NK-92 (cell line): ENCODE data around the gene NR4A1.
A peak's percentile ranks its signal among the peaks of the same experiment; 100 is the strongest.

Experiments used
- DNase-seq: peaks from one replicate; lab custom pipeline; 2025; ENCODE audit not compliant: unreplicated experiment; lab: John Stamatoyannopoulos, UW

NR4A1 gene

DNA sequence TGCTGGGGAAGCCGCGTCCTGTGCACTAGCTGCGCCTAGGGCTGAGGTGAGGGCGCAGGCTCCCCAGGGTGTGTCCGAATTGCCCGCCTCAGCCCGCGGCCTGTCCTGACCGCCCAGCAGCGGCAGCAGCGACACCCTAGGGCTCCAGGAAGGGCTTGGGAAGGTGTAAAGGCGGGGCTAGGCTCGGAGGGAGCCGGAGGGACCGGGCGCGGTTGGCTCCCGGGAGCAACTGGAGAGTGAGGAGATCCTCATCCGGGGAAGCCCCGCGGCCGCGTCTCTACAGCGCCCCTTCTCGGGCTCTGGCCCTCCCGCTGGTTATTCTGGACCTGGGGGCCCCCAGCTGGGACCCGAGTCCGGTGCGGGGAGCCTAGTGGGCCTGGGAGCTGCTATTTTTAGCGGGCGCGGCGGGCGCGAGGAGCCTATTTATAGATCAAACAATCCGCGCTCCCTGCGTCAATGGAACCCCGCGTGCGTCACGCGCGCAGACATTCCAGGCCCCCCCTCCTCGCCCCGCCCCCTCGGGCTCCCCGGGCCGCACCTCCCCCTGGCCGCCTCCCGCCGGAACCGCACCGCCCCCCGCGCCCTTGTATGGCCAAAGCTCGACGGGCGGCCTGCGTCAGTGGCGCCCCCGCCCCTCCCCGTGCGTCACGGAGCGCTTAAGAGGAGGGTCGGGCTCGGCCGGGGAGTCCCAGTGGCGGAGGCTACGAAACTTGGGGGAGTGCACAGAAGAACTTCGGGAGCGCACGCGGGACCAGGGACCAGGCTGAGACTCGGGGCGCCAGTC lies at the start of gene NR4A1:
Gene NR4A1, plus strand, starts transcription at position 685 of the 784 bp plus-strand sequence. CDS start 2,887 bp downstream, outside the sequence.
- DNase-seq, result peak; percentile 90

DNA sequence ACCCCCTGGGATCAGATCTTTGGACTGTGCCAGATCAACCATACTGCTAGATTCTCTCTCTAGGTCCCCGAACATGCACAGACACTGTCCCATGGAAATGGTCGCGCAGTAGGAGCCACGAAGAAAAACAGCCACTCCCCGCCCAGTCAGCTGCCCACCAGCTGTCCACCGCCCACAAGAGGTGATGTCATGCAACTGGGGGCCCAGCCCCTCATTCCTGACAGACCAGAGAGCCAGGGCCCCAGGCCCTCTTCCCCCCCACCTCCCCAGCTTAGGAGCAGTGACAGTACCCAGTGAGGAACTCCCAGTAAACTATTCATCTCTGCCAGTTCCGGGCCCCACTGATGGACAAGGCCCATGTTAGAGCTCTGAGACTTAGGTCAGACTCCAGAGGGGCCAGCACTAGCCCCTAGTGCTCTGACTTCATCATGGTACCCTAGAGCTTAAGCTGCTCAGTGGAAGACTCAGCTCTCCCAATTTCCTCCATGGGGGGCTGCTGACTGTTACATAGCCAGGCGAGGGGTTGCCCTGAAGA lies 48.2 kb upstream of the NR4A1 start:
- no peak for DNase-seq

DNA sequence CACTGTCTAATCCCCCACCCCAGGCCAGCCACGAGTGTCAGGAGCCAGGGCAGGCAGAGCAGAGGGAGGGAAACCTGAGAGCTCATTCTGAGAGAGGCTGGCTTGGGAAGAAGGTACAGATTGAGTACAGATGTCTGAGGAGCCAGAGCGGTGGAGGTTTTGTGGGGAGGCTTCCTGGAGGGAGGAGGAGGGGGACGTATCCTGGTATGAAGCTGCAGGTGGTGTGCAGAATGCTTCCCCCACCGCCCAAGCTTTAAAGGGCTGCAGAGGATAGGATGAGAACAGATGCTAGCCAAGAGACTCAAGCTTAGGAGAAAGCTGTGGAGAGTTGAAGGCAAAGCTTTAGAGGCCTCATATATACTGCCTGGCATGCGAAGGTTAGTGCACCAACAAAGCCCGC lies 47.7 kb upstream of the NR4A1 start:
- DNase-seq, result no peak

DNA sequence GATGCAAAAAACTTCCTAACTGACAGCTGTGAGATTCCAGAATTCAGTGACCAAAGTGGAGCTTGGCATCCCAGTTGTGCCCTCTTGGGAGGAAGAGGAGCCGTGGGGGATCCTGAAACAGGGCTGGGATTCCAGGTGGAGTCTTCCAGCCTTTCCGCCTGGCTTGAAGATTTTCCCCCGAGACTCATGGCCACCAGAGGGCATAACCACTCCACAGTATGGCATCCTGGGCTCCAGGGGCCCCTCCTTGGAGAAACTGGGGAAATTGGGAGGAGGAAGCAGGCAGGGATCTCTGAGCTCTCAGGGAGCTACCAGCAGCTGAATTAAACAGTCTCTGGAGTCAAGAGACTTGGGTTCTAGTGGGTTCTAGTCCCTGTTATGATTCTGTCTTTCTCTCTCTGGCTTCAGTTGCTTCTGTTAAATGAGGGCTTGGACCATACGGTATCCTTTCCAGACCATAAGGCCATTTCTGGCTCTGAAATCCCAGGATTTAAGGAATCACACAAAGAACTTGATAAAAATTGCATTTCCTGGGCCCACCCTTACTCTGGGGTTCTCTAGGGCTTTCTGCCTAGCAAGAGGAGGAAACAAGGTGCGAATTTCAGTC lies 47.1 kb upstream of the NR4A1 start:
- no peak for DNase-seq

DNA sequence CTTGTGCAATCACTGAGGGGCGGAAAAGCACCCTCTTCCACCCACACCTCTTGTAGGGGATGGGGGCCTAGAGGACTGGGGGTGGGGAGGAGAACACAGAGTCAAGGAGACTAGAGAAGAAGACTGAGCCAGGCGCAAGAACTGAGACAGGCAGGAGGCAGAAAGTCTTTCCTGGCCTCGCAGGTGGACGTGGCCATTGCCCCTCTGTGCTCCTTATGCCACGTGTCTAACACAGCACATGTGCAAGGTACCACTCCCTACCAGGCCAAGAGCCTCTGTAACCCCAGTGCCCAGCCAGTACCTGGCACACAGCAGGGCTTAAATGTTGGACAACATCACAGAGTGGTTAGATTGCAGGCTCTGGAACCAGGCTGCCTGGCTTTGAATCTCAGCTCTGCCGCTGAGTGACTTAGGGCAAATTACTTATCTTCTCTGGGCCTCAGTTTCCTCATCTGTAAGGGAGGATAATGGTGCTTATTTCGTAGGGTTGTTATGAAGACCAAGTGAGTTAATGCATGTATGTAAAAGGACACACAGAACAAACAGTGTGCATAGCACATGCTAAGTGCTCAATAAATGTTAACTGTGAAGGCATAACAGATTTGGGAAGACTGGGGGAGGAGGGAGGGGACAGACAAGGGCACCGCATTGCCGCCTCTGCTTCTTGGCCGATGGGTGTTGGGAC lies 45.9 kb upstream of the NR4A1 start:
- no peak for DNase-seq

DNA sequence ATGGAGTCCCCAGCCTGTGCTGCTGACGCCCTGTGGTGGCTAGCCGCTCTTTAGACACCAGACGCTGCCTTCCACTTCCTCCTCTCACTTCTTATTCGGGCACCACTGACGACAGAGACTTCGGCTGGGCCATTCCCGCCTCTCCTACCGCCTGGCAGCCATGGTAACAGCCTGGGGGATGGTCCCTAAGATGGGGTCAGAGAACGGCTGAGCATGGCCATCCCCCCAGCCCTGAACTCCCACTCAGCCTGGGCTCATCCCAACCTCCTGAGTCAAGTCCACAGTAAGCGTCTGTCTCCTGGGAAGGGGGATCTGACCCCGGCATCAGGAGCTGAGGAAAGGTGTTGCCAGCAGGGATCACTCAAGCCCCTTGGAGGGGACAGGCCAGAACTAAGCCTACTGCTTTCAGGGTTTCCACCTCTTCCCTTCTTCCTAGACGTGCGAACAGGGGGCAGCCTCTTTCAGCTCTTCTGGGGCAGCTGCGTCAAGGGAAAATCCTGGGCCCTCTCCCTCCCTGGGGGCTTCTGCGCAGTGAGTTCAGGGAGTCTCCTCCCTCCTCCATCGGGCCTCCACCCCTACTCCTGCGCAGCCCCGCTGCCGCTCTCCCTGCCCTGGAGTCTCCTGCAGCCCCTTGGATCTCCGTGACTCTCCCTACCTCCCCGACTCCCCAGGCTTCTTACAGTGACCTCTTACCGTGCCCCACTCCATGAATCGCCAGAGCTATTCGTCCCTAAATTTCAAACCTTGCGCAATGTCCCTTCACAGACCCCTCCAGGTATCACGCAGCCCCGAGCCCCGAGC lies 45.1 kb upstream of the NR4A1 start:
- DNase-seq, result no peak

DNA sequence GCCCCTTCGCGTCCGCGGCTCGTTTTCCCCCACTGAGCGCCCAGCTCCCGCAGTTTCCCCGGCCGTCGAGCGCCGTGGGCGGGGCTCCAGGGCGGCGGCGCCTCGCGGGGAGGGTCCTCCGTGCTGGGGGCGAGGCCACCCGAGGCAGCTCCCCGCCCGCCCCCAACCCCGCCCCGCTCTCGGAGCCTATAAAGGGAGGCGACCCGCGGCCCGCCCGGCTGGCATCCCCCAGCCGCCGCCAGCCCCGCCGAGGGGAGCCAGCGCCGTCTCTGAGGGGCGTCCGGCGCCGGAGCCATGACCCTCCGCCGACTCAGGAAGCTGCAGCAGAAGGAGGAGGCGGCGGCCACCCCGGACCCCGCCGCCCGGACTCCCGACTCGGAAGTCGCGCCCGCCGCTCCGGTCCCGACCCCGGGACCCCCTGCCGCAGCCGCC lies 44.5 kb upstream of the NR4A1 start, which contains the start of gene TAMALIN:
Gene TAMALIN, plus strand, starts transcription at position 221 of the 432 bp plus-strand sequence. Its CDS starts 74 bp downstream, at position 295.
- peak; percentile 44 for DNase-seq

DNA sequence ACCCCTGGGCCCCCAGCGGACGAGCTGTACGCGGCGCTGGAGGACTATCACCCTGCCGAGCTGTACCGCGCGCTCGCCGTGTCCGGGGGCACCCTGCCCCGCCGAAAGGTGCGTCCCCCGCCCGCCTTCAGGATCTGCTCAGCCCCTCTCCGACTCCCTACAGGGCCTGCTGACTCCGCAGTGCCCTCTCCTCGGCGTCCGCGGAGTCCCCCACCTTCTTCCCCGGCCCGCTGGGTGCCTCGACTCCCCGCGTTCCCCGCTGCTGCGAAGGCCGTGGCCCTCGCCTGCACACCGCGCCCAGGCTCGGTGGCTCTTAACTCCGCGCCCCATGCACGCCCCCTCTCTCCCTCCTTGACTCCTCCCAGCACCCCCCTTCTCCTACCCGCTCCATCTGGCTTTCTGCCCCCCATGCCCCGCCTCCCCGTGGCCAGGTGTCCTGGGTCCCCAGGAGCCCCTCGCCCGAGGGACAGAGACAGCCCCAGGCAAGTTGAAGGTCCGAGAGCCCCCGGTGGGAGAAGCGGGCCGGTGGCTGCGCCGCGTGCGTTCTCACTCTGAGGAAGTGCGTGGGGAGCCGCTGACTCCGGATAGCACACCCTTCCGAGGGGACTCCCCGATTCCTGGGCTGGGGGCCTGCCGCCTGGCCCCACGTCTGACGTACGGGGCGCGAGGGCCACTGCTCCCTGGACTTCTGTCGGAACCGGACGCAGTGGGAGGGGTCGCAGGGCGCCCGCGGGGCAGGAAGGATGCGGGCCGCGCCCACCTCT lies 43.9 kb upstream of the NR4A1 start:
- no peak for DNase-seq

DNA sequence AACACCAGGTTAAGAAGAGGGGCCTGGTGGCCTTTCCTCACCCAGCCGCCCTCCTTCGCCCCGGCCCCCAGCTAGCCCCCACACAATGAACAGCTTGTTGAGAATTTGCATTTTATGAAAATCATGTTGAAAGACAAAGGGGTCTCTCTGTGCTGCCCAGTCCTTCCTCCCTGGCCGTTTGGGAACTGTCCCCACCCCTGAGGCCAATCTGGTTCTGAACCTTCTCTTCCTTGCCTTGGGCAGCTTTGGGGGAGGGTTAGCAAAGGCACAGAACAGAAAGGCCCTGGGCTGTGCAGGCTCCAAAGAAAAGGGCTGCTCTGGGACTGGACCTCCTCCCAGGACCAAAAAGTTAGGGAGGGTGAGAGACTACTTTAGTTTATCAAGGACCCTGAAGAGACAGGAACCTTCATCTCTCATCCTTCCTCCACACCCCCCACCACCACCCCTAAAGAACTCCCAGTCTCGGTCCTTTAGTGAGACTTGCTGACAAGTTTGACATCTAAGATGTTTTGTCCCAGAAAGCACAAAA lies 43.2 kb upstream of the NR4A1 start:
- no peak for DNase-seq

DNA sequence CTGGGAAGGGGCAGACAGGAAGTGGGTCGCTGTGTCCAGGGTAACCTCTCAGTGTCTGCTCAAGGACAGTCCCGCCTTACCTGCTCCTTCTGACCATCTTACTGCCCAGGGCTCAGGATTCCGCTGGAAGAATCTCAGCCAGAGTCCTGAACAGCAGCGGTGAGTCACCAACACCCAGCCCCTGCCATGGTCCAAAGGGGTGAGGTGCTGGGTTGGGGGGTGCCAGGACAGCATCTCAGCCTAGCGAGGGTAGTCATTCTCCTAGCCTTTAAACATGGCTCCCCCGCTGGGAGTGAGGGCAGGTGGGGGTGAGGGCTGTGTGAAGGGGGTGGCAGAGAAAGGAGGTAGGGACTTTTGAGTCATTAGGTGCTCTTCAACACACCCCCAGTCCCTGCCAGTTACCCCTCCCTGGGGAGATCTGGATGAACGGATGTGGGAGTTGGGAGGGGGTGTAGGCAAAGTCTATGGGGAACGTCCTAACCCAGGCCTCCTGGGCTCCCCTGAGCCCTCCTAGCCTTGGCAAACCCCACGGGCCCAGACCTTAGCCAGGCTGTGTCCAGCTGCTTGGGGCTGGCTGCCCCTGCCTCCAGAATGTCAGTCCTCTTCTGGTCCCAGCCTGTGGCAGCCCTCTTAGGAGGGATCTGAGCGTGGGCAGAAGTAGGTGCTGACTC lies 42.0 kb upstream of the NR4A1 start:
- DNase-seq, result no peak

DNA sequence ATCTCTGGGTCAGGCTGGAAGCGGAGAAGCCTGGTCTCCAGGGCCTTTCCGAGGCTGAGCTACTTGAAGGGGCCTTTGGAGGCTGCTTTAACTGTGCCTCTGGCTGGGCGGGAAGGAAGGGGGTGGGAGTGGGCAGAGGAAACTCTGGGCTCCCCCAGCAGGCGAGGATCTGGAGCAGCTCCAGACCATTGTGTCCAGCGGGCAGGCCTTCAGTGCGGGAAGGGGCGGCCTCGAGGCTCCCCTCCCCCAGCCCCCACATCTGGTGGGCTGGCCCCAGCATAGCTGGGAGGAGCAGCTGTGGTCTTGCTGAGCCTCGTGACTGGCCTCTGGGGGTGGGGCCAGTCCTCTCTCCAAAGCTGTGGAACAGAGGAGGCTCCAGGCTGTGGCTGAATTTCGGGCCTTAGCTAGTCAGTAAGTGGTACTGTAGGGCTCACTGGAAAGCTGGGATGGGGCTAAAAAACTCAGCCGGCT lies 41.1 kb upstream of the NR4A1 start:
- no peak for DNase-seq

DNA sequence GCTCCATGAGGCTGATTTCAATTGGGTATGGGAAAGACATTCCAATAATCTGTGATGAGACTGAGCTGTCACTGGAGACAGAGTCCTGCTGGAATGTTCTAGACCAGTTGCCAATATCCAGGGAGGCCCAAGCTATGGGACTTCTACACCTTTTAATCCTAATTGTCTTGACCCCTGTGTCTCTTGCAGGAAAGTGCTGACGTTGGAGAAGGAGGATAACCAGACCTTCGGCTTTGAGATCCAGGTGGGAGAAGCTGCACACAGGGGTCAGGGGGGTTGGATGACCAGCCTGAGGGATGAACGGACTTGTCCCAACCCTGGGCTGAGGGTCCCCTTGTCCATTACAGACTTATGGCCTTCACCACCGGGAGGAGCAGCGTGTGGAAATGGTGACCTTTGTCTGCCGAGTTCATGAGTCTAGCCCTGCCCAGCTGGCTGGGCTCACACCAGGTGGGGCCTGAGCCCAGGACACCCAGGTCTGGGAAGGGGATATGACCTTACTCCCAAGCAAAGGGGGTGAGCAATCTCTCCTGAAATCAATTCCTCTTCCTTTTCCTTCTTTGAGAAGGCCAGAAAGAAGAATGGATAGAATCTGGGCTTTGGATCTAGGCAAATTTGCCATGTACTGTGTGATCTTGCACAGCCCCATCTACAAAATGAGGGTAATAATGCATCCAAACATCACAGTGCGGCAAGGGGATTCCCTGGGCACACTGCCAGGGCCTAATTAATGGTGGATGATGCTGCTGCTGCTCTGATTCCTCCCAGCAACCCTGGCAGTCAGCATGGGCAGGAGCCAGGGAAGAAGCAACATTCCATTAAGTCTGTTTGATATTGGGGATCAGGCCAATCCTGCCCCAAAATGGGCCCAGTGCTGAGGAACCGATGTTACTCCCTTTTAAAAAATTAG lies 40.3 kb upstream of the NR4A1 start:
- DNase-seq, result no peak

DNA sequence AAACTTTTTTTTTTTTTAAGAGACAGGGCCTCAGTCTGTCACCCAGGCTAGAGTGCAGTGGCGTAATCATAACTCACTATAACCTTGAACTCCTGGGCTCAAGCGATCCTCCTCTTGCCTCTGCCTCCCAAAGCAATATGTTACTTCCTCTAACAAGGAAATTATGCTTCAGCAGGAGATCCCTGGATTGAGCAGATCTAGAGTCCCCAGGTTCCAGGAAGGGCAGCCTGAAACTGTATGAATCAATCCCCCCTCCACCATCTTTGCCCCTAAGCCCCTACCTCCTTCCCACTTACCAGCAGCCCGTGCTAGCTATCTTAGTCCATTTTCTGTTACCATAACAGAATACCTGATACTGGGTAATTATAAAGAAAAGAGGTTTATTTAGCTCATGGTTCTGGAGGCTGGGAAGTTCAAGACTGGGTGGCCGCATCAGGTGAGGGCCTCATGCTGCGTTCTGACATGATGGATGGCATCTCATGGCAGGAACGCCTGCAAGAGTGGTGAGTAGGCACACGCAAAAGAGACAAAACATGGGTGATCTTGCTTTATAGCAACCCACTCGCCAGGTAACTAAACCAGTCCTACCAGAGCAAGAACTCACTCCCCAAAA lies 39.5 kb upstream of the NR4A1 start:
- no peak for DNase-seq

DNA sequence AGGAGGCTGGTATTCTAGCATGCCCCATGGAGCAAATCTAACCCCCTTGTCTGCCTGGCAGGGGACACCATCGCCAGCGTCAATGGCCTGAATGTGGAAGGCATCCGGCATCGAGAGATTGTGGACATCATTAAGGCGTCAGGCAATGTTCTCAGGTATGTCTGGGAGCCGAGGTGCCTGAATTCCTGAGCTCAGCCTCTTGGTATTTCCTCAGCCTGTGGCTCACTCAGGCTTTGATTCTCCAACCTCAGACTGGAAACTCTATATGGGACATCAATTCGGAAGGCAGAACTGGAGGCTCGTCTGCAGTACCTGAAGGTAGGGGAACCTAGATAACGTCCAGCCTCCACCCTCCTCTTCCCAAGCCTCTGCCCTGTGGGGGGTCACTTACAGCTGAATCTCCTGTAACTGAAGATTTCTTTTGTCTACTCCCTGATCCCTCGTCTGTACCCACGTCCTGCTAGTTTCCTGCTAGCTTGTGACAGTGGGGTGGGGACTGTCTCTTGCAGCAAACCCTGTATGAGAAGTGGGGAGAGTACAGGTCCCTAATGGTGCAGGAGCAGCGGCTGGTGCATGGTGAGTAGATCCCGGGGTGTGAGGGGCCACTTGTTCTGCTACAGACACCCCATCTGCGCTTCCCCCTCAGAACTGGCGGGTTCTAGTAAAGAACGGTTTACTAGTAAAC lies 37.5 kb upstream of the NR4A1 start:
- no peak for DNase-seq

DNA sequence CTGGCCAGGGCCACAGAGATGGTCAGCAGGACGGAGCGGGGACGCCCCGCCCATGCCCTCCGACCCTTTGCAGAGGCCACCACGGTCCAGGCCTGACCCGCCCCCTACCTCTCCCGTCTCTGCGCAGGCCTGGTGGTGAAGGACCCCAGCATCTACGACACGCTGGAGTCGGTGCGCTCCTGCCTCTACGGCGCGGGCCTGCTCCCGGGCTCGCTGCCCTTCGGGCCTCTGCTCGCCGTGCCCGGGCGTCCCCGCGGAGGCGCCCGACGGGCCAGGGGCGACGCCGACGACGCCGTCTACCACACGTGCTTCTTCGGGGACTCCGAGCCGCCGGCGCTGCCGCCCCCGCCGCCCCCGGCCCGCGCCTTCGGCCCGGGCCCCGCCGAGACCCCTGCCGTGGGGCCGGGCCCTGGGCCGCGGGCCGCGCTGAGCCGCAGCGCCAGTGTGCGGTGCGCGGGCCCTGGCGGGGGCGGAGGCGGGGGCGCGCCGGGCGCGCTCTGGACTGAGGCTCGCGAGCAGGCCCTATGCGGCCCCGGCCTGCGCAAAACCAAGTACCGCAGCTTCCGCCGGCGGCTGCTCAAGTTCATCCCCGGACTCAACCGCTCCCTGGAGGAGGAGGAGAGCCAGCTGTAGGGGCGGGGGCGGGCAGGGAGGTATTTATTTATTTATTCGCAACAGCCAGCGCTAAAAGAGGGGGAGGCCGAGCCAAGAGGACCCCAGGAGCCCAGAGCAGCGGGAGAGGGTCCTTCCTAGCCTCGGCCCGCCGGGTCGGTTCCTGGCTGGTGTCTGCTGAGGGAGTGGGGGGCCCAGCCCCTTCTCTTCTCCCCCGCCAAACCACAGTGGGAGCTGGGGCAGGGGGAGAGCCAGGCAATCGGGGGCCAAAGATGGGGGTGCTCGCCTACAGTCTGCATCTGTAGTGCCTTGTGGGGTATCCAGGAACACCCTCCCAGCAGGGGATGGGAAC lies 36.4 kb upstream of the NR4A1 start:
- DNase-seq, result no peak

DNA sequence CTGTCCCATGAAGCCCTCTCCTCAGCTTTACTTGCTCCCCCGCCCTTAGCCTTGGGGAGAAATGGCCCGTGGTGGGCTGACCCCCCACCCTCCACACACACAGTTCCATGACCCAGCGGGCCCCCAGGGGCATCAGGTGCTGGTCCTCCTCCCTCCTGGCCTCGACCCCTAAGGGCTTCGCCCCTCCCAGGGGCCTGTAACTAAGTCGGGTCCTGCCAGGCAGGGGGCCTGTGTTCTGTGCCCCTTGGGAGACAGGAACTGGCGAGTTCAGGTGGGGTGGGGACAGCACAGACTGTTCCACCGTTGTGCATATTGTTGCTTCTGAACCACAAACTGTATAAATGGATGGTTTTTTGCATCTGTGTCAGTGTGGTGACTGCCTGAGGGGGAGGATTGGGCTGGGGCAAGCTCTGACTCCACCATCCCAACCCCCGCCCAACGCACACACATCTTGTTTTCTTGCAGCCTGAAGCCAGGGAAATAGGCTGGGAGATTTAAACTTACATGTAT lies 35.7 kb upstream of the NR4A1 start:
- DNase-seq, result no peak
